ENCODE measurements around the gene MRM3.

MRM3 gene

GRCh38 chr17:759964-760363, 22.2 kb upstream of the MRM3 start:
- TF ChIP-seq CTCF (IDR thresholded peaks at IDR 0.05; ENCODE audit: low read depth, low read length): no peak

DNA sequence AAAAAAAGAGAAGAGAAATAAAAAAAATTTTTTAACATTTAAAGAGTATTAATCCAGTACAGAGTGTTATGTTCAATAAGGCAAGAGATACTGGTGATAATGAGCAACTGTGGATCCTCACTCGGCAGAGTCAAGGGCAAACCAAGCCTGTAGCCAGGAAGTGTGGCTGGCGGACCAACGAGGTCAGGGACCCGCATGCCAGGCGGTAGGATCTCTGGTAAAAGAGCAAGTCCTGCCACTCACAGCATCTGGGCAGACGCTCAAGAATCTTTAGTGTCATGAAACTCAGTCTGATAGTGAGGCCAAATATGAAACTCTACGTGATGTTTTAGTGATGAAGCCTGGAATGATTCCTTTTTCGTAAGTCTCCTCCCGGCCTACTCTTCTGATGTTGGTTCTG, 21.8 kb upstream of the MRM3 start:
- TF ChIP-seq CTCF (IDR thresholded peaks at IDR 0.05; ENCODE audit: low read depth, low read length): no peak
- no peak for DNase-seq (ENCODE audit: low read depth in 2 of 2)

More at GRCh38 chr17:759964-760363, 22.2 kb upstream of the MRM3 start:
- DNase-seq (ENCODE audit: low read depth in 2 of 2): no peak
- H3K4me3 ChIP-seq (replicated peaks in 1 of 2; ENCODE audit: low read depth in 2 of 2, low read length in 2 of 2): no peak overlapping the region

DNA sequence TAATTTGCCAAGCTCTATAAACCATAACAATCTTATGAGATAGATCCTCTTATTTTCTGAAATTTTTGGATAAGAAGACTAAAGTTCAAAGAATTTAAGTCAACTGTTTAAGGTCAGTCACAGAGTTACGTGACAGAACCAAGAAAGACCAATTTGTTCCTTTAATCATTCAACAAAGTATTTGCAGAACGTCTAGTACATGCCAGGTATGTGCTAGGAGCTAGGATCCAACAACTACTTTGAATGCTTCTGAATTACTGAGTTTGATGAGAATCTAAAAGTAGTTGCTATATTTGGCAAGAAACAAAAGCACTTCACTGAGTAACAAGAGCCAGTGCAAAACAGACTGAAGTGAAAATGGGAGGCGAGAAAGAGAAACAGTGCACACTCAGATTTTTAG, 15.1 kb upstream of the MRM3 start:
- DNase-seq (ENCODE audit: low read depth in 2 of 2): no peak
- no peak overlapping the region for H3K4me3 ChIP-seq (replicated peaks in 1 of 2; ENCODE audit: low read depth in 2 of 2, low read length in 2 of 2)
- TF ChIP-seq CTCF (IDR thresholded peaks at IDR 0.05; ENCODE audit: low read depth, low read length): no peak

More for the DNA sequence above, 21.8 kb upstream of the MRM3 start:
- H3K4me3 ChIP-seq (replicated peaks in 1 of 2; ENCODE audit: low read depth in 2 of 2, low read length in 2 of 2): no peak overlapping the region

DNA sequence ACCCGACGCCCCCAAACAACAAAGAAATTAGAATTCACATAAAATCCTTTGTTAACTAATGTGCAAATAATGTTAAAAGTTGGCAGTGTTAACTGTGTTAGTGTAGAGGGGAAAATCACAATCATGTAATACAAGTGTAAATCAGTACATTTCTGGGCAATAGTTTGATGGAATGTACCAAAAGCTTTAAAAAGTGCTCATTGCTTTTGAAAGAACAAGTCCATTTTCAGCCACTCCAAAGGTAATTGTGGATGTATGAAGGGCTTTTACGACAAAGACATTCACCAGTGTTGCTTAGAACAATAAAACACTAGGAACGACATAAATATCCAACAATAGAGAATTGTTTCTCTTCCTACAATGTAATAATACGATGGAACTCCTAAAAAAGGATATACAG, 9.1 kb upstream of the MRM3 start:
- no peak for DNase-seq (ENCODE audit: low read depth in 2 of 2)
- TF ChIP-seq CTCF (IDR thresholded peaks at IDR 0.05; ENCODE audit: low read depth, low read length): no peak
- no peak overlapping the region for H3K4me3 ChIP-seq (replicated peaks in 1 of 2; ENCODE audit: low read depth in 2 of 2, low read length in 2 of 2)

- TF ChIP-seq CTCF (IDR thresholded peaks at IDR 0.05; ENCODE audit: low read depth, low read length): no peak
- DNase-seq (ENCODE audit: low read depth in 2 of 2): no peak
- H3K4me3 ChIP-seq (replicated peaks in 1 of 2; ENCODE audit: low read depth in 2 of 2, low read length in 2 of 2): no peak overlapping the region
Measured at GRCh38 chr17:773467-774312, 8.5 kb upstream of the MRM3 start.

- TF ChIP-seq CTCF (IDR thresholded peaks at IDR 0.05; ENCODE audit: low read depth, low read length): no peak
- H3K4me3 ChIP-seq (replicated peaks in 1 of 2; ENCODE audit: low read depth in 2 of 2, low read length in 2 of 2): no peak overlapping the region
- no peak for DNase-seq (ENCODE audit: low read depth in 2 of 2)
Measured at GRCh38 chr17:774313-774584, 7.9 kb upstream of the MRM3 start.

GRCh38 chr17:778096-778495, 4.1 kb upstream of the MRM3 start:
- H3K4me3 ChIP-seq (replicated peaks in 1 of 2; ENCODE audit: low read depth in 2 of 2, low read length in 2 of 2): no peak overlapping the region
- DNase-seq (ENCODE audit: low read depth in 2 of 2): no peak
- TF ChIP-seq CTCF (IDR thresholded peaks at IDR 0.05; ENCODE audit: low read depth, low read length): no peak
